Vagina (tissue), 2 donors: ENCODE measurements around the gene CDKL1.

Experiments used
- POLR2A ChIP-seq, 2 donors: fragments of 450-650 bp; IDR thresholded peaks; one replicate each; pipeline ENCODE4 v1.6.1; 2017; ENCODE audit warnings: antibody characterized with exemption in 2 of 2, mild to moderate bottlenecking in 2 of 2, moderate library complexity in 2 of 2
- TF ChIP-seq, protein P1 (sequence below), 3 experiments: fragments of 450-650 bp in 2 of 3; fragments of 200-600 bp in 1 of 3; sonication (generic) in 1 of 3; IDR thresholded peaks; one replicate each; pipeline ENCODE4 v1.5.1; 2017 to 2019; ENCODE audit warnings: antibody characterized with exemption in 3 of 3, mild to moderate bottlenecking in 2 of 3, moderate library complexity in 2 of 3

DNA sequence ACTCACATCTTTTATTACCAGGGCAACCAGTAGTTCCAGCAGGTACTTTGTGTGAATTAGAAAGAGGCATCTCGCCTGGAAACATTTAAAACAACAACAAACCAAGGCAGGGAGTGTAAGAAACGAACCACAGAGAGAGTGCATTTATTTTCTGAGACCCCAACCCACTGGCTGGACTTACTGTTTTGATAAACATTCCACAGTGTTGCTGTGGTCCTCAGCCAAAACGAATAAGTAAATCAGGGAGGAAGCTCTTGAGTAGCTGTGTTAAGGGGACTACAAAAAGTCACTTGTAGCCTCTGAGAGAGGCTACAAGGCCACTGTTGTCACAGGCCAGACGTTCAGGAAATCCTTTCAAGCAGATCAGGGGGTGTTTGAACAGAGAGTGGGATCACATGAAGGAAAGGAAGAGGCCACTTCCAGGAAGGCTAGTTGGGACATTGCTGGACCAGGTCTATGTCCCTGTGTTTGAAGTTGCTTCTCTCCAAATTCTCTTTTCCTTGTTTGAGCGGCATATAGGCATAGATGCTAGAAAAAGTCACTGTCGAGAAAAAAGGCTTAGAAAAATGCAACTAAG lies 50.7 kb downstream of the CDKL1 start:
- no peak for TF ChIP-seq POLR2A (IDR thresholded peaks at IDR 0.05)
- TF ChIP-seq, protein P1, sequence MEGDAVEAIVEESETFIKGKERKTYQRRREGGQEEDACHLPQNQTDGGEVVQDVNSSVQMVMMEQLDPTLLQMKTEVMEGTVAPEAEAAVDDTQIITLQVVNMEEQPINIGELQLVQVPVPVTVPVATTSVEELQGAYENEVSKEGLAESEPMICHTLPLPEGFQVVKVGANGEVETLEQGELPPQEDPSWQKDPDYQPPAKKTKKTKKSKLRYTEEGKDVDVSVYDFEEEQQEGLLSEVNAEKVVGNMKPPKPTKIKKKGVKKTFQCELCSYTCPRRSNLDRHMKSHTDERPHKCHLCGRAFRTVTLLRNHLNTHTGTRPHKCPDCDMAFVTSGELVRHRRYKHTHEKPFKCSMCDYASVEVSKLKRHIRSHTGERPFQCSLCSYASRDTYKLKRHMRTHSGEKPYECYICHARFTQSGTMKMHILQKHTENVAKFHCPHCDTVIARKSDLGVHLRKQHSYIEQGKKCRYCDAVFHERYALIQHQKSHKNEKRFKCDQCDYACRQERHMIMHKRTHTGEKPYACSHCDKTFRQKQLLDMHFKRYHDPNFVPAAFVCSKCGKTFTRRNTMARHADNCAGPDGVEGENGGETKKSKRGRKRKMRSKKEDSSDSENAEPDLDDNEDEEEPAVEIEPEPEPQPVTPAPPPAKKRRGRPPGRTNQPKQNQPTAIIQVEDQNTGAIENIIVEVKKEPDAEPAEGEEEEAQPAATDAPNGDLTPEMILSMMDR (IDR thresholded peaks at IDR 0.05), result no peak
